HG03342 (cell line): ENCODE measurements around the gene SCFD1.

Experiments
- ATAC-seq: cut with Tn5 transposase; IDR thresholded peaks from one replicate; pipeline ENCODE4 v1.9.1; 2021; ENCODE audit warnings: mild to moderate bottlenecking, moderate library complexity; ENCODE audit not compliant: unreplicated experiment

SCFD1 gene

DNA sequence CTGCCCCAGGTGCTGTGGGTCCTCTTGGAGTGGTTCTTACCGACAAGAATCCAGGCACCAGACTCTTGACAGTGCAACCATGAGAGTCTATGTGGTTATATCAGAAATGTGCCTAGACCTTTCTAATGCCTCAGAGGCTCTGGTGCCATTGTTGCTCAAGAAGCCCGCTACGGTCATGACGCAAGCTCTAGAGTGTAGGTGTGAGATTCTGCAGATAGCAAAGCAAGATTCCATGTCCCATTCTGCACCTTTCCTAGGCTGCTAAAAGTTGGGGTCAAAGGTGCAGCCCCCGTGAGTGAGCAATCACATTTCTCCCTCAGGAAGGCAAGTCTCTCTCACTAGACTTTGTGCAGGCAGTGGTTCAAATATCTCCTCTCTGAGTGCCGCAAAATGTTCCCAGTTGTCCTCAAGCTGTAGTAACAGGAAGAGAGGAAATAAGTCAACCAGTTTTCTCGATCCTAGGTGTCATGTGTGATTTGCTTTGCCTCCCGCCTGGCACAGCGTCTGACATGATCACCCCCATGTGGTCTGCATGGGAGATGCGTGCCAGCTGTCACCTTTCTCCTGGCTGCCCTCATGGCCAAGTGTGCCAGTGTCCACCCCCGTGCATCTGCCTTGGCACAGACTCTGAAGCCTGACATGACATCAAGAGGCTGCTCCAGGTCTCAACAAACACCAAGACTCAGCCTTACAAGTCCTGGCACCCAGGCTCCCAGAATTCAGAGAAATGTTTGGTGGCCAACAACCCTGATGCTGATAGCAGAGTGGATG lies 129.7 kb downstream of the SCFD1 start:
- no peak for ATAC-seq

DNA sequence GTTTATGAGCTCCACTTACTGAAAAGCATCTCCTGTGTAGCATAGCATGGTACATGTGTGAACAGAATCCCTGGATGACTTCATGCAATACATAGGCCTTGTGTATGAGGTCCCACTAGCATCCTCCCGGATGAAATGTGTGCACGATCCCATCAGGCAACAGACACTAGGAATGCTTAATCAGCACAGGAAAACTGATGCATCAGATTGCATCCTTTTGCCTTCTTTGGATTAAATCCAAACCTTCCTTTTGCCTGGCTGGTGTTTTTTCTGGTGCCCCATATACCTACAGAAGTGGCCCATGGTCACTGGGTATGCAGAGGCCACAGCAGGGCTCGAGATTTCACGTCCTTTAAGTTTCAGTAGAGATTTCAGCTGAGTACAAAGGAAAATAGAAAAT lies 131.3 kb downstream of the SCFD1 start:
- no peak for ATAC-seq

DNA sequence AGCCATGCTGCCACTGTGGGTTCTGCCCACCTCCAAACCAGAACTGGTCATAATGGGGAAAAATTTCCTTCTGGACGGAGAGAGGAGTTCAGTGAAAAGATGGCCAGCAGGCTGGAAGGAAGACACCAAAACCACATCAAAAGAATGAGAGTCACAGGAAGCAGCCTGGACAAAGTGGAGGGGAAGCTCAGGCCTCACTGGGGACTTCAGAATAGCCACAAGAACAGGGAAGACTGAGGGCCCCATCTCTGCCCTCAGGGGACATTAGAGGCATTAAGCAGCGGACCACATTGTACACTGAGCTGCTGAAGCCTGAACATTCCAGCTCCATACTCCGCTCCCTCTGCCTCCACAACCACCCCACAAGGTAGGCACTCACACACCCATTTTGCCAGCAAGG lies 132.7 kb downstream of the SCFD1 start:
- ATAC-seq, result no peak

DNA sequence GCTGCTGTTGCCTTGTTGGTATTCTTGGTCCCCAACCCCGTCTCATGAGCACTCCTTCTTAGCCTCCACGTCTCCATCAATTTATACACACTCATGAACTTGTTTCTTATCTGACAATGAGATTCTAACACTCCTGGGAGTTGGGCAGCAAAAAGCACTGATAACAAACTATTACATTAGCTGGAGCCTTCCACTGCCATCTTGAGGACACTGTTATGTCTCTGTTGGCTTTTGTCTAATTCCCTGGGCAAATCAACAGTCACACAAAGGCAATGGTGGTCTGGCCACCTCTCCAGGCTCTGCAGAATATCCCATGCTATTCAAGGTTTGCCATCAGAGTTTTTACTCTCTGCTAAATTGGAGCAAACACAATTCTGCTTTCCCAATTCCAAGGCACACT lies 134.5 kb downstream of the SCFD1 start:
- ATAC-seq, result no peak

DNA sequence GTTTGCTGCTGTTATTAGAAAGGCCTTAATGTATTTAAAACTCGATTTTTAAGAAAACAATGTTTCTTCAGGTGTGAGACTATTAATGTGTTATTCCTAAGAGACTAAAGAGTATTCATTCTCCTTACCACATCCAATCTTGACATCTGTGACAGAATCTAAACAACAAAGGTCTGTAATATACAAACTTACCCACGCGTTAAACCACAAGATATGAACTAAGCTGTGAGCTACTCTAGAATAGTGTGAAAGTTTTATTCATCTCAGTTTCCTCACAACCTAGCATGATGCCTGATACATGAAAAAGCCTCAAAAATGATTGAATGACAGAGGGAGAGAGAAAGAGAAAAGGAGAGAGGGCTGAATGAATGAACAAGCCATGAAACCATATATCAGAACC lies 135.0 kb downstream of the SCFD1 start:
- no peak for ATAC-seq

DNA sequence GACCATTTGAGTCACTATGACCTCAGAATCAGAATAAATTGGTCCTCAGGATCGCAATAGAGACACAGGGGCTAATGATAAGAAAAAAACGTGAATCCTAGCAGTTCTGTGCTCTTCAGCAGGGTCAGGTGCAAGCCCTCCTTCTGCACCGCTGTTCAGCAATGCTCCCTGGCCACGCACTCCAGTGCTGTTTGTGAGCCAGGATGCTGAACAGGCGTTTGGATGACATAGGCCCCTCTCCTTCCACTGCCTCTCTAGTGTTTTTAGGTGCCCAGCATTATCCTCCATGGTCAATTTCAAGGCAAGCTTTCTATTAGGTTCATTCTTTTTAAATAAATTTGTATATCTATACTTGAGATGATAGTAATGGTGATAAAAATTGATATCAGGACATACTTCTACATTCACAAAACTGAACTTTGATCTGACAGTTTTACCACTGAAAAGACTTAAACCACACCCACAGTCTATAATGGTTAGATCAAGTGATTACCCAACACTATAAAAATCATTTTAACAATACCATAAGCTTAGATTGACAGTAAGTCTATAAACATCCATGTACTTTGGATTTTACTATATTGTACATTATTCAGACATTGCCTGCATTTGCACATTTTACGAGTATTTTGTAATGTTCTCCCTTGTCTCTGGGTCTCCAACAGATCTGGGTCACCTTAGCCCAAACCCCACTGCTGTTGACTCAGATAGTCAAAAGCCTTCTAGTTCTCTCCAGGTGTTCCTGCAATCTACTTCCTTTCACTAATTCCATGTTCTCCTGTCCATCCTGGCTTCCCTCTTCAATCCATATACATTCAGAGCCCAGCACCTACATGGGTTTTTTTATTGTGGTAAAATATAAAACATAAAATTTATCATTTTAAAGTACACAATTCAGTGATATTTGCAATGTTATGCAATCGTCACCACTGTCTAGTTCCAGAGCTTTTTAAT lies 137.3 kb downstream of the SCFD1 start:
- ATAC-seq, result no peak

DNA sequence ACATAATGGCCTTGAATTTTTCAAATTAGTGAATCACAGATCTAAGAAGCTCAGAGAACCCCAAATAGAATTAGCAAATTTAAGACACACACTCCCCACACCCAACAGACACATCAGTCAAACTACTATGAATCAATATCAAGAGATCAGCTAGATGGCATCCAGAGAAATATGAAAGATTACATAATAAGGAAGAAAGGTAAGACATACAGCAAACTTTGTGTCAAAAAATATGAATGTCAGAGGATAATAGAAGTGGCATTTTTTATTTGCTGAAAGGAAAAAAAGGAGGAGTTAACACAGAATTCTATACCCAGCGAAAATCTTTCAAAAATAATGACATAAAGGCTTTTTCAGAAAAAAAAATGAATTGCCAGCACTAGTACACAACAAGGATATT lies 141.8 kb downstream of the SCFD1 start:
- ATAC-seq, result no peak

DNA sequence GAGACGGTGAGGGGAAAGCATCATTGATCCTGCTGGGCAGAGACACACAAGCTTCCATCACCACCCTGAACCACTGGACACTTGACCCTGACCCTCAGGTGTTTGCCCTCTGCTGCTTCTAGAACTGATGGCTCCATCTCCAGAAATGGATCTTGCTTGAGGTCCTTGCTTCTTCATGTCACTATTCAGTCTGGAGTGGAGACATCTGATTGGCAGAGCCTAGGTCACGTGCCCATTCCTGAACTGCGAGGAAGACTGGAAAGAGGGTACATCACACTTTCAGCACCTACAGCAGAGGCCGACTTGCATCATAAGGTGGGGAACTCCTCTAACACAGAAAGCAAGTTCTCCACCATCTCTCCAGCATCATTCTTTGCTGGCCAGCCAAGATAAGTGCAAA lies 145.5 kb downstream of the SCFD1 start:
- ATAC-seq, result no peak

DNA sequence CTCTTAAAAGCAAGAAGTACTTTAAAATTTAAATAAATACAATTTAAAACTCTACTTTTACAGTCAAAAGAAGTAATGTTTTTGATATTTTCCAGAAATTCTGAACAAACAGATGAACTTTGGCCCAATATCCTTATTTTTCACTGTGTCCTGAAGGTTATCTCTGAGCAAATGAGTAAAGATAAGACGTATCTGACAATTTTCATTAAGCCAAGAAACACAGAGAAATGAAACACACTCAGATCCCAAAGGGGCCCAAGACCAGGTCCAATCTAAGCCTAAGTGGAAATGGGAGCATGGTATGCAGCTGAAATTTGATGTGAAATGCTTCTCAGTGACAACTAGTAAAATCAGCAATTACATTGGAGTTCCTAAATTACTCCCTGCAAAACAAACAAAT lies 146.7 kb downstream of the SCFD1 start:
- ATAC-seq, result no peak

DNA sequence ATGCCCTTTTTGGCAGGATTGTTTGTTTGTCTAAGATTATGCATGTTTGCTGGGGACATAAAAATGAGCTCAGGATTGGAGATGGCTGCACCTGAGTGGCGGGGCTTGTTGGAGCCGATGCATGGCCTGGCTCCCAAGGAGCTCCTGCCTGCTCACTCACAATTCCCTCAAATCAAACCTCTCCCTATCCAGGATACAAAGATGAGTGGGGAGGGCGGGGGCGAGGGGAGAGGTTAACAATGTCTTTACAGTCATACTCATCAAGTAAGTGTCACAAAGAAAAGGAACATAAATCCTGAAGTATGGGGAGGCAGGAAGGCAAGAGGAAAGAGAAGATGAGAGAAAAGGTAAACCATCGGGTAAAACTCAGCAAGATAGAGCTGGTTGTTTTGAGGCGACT lies 148.3 kb downstream of the SCFD1 start:
- ATAC-seq, result no peak

DNA sequence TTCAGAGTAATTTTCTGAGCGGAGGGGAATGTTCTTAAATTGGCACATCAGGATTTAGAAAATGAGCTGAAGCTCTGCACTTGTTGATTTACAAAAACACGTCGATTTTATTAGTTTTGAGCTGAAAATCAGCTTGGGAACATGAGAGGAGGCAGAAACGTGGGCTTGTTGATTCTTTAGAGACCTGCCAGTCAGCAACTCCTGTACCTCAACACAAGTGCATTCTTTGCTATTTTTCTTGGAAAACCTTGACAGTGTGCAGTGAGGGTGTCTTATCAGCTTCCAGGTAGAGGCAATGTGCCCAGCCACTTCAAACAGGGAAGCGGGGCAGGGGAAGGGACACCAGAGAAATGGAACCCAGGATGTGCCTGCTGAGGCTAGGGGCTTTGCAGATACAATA lies 149.5 kb downstream of the SCFD1 start:
- no peak for ATAC-seq

DNA sequence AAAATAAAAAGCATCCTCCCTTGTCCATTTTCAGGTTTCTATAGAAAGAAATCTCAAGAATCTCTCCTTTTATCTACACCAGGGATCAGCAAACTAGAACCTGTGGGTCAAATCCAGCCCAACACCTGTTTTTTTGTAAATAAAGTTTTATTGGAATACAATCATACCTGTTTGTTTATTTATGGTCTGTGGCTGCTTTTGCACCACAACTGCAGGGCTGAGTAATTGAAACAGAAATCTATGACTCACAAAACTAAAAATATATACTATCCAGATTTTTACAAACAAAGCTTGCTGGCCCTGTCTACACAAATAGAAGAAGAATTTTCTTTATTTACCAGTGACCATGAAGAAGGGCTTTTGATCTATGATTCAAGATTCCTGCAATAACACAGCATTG lies 157.1 kb downstream of the SCFD1 start:
- ATAC-seq, result no peak
